ENCODE measurements around the gene SMIM29.
A peak's percentile ranks its signal among the peaks of the same experiment; 100 is the strongest.
"Not testable (repeated sequence)": the region's sequence is repeated elsewhere in the genome, so short reads cannot be mapped to it uniquely, and the experiment has no call there.

The SMIM29 gene
- 10.7 reads per million, percentile 33 among the genes with 10 or more reads in this experiment for total RNA-seq

GRCh38 chr6:34248727-34249468 lies at the start of gene SMIM29:
TSS of gene SMIM29 (minus strand) at chr6:34249006. CDS start at chr6:34247791, 1,215 bp downstream.
- peak; percentile 97 for DNase-seq

GRCh38 chr6:34295721-34296120 lies 46.9 kb upstream of the SMIM29 start:
- DNase-seq, result no peak

GRCh38 chr6:34292954-34293353 lies 44.1 kb upstream of the SMIM29 start:
- no peak for DNase-seq

GRCh38 chr6:34289137-34289536 lies 40.3 kb upstream of the SMIM29 start:
- DNase-seq, result no peak

GRCh38 chr6:34288581-34288980 lies 39.8 kb upstream of the SMIM29 start:
- DNase-seq, result no peak

GRCh38 chr6:34285448-34286164 lies 36.8 kb upstream of the SMIM29 start:
- no peak for DNase-seq

GRCh38 chr6:34284563-34285447 lies 36.0 kb upstream of the SMIM29 start:
- DNase-seq, result no peak

- DNase-seq, result no peak
Observed at GRCh38 chr6:34281702-34282334, 33.0 kb upstream of the SMIM29 start.

- no peak for DNase-seq
Observed at GRCh38 chr6:34280216-34280615, 31.4 kb upstream of the SMIM29 start.

GRCh38 chr6:34278833-34279232 lies 30.0 kb upstream of the SMIM29 start:
- no peak for DNase-seq

GRCh38 chr6:34277763-34278112 lies 28.9 kb upstream of the SMIM29 start:
- no peak for DNase-seq

GRCh38 chr6:34276881-34277762 lies 28.3 kb upstream of the SMIM29 start:
- DNase-seq, result no peak

GRCh38 chr6:34276191-34276590 lies 27.4 kb upstream of the SMIM29 start:
- no peak for DNase-seq

- DNase-seq, result no peak
Observed at GRCh38 chr6:34275128-34275804, 26.5 kb upstream of the SMIM29 start.

GRCh38 chr6:34274129-34274528 lies 25.3 kb upstream of the SMIM29 start:
- no peak for DNase-seq

- DNase-seq, result no peak
Observed at GRCh38 chr6:34273242-34273805, 24.5 kb upstream of the SMIM29 start.

- no peak for DNase-seq
Observed at GRCh38 chr6:34272013-34272926, 23.5 kb upstream of the SMIM29 start.

GRCh38 chr6:34269658-34270341 lies 21.0 kb upstream of the SMIM29 start:
- not testable (repeated sequence) for DNase-seq

- not testable (repeated sequence) for DNase-seq
Observed at GRCh38 chr6:34269132-34269531, 20.3 kb upstream of the SMIM29 start.

Data from effector CD4-positive, alpha-beta T cell (primary cell).